ENCODE data around the gene PFKP. TPM values are rescaled to one million over a fixed set of nuclear protein-coding genes. Genes with fewer than 3 reads are reported as not detected.
"Not testable (repeated sequence)": the region's sequence is repeated elsewhere in the genome, so short reads cannot be mapped to it uniquely, and the experiment has no call there.

The PFKP gene
- total RNA-seq, 1 donor from 2014 or later = 23.5 TPM

DNA sequence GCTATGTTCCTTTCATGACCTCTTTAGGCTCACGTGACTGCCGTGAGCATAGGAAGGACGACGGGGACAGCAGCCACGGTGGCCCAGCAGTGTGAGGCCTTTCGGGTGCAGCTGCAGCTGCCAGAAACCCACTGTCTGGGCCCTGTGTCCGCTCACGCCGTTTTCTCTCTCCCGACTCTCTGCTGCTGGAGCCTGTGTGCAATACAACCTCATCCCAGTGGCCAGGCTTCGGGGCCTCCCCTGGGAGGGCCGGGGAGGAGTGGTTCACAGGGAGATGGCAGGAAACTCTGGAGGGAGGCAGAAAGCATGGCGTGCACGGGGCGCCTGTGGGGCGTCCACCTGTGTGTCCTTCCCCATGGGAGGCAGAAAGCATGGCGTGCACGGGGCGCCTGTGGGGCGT, 38.6 kb downstream of the PFKP start:
- Histone ChIP-seq H3K9me3 (no peaks in the 10 kb centered on the region), H3K27me3 (ENCODE audit: low read depth) (no peaks in the 10 kb centered on the region), H3K36me3 (peaks cover 22% of the 10 kb centered on the region), H3K4me3 (no peak overlapping the region), H3K4me1 (no peaks in the 10 kb centered on the region), H3K27ac (no peak overlapping the region)
- TF ChIP-seq, protein P1, sequence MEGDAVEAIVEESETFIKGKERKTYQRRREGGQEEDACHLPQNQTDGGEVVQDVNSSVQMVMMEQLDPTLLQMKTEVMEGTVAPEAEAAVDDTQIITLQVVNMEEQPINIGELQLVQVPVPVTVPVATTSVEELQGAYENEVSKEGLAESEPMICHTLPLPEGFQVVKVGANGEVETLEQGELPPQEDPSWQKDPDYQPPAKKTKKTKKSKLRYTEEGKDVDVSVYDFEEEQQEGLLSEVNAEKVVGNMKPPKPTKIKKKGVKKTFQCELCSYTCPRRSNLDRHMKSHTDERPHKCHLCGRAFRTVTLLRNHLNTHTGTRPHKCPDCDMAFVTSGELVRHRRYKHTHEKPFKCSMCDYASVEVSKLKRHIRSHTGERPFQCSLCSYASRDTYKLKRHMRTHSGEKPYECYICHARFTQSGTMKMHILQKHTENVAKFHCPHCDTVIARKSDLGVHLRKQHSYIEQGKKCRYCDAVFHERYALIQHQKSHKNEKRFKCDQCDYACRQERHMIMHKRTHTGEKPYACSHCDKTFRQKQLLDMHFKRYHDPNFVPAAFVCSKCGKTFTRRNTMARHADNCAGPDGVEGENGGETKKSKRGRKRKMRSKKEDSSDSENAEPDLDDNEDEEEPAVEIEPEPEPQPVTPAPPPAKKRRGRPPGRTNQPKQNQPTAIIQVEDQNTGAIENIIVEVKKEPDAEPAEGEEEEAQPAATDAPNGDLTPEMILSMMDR (IDR thresholded peaks at IDR 0.05) = no peak
- no peak for DNase-seq
- intact Hi-C loops (cut with DNase I) = no loop called here
- no peak for ATAC-seq

DNA sequence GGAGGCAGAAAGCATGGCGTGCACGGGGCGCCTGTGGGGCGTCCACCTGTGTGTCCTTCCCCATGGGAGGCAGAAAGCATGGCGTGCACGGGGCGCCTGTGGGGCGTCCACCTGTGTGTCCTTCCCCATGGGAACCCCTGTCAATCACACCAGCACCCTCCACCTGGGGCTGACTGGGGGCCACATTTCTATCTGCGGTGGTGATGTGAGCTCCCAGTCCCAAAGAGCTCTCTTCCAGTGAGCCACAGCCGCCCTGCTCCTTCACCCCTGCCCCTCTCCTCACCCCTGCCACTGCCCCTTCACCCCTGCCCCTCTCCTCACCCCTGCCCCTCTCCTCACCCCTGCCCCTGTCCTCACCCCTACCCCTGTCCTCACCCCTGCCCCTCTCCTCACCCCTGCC, 39.0 kb downstream of the PFKP start:
- H3K4me3 ChIP-seq; H3K27ac ChIP-seq; H3K9me3 ChIP-seq; ATAC-seq; H3K4me1 ChIP-seq; H3K27me3 ChIP-seq (ENCODE audit: low read depth); intact Hi-C loops (cut with DNase I); DNase-seq: not testable (repeated sequence)
- peaks cover 22% of the 10 kb centered on the region for H3K36me3 ChIP-seq

DNA sequence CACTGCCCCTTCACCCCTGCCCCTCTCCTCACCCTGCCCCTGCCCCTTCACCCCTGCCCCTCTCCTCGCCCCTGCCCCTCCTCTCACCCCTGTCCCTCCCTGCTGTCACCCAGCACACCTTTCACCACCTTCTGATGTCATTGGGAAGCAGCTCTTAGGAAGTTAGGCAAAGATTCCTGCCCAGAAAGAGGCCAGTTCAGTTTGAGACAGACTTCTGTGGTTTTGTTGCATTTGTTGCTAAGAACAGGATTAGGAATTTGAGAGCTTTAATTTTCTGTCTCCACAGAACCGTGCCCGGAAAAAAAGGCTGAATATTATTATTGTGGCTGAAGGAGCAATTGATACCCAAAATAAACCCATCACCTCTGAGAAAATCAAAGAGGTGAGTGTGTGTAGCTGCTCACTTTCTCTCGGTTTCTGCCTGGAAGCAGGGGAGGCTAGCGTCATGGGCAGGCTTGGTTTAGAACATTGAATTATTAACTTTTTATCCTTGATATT, 39.6 kb downstream of the PFKP start:
- DNase-seq = no peak
- Histone ChIP-seq H3K4me1 (no peaks in the 10 kb centered on the region), H3K36me3 (peaks cover 22% of the 10 kb centered on the region), H3K27me3 (ENCODE audit: low read depth) (no peaks in the 10 kb centered on the region), H3K9me3 (no peaks in the 10 kb centered on the region), H3K27ac (peak overlapping the region; percentile 39), H3K4me3 (no peak overlapping the region)
- intact Hi-C loops (cut with DNase I) = no loop called here
- TF ChIP-seq, protein P1 (IDR thresholded peaks at IDR 0.05) = no peak
- ATAC-seq = peak in 1 of 2 donors; percentile 13

DNA sequence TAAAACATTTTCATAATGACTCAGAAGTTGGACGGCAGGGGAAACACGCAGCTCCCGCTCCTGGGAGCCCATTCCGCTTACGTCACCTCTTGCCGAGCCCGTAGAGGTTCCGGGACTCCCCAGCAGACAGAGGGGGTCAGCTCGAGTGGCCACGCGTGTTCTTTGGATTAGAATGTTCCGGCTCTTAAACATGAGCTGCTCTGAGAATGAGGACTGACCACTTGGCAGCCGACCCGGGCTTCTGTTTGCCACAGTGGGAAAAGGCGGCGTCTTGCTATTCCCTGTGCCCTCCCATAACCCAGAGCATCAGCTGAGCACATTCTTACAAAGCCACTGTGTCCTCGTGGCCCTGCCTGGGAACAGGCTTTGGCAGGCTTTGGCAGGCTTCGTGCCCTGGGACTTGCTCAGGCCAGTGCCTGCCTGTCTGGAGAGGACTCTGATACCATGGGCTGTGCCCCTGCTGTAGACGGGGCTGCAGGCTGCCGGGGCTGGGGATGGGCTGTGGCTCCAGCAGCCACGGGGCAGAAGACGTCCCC, 40.1 kb downstream of the PFKP start:
- H3K4me1 ChIP-seq = no peaks in the 10 kb centered on the region
- peak overlapping the region; percentile 39 for H3K27ac ChIP-seq
- H3K27me3 ChIP-seq (ENCODE audit: low read depth) = no peaks in the 10 kb centered on the region
- ATAC-seq = peak; percentile 87 to 92
- intact Hi-C loops (cut with DNase I) = no loop called here
- TF ChIP-seq, protein P1 (IDR thresholded peaks at IDR 0.05) = no peak
- no peak overlapping the region for H3K4me3 ChIP-seq
- peaks cover 22% of the 10 kb centered on the region for H3K36me3 ChIP-seq
- no peaks in the 10 kb centered on the region for H3K9me3 ChIP-seq
- peak; percentile 83 for DNase-seq

DNA sequence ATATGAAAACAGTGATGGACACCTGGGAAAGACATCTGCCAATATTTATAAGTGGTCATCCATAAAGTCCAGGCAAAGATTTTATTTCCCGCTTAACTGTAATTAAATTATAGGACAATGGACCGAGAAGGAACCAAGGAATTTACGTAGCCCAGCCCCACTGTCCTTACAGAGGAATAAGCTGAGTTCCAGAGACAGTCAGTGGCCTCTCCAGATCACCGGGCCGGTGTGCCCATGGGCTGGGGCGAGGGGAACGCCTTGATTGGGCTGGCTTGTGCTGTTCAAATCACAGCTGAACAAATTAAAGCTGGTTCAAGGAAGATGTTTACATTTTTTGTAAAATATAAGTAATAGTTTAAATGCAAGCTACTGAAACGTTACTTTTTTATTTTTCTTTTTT, 40.7 kb downstream of the PFKP start:
- DNase-seq (no peak), ATAC-seq (no peak)
- Histone ChIP-seq H3K9me3 (no peaks in the 10 kb centered on the region), H3K4me1 (no peaks in the 10 kb centered on the region), H3K27me3 (ENCODE audit: low read depth) (no peaks in the 10 kb centered on the region), H3K36me3 (peaks cover 26% of the 10 kb centered on the region), H3K4me3 (no peak overlapping the region), H3K27ac (peak overlapping the region; percentile 39)
- TF ChIP-seq, protein P1 (IDR thresholded peaks at IDR 0.05) = no peak
- intact Hi-C loops (cut with DNase I) = no loop called here

DNA sequence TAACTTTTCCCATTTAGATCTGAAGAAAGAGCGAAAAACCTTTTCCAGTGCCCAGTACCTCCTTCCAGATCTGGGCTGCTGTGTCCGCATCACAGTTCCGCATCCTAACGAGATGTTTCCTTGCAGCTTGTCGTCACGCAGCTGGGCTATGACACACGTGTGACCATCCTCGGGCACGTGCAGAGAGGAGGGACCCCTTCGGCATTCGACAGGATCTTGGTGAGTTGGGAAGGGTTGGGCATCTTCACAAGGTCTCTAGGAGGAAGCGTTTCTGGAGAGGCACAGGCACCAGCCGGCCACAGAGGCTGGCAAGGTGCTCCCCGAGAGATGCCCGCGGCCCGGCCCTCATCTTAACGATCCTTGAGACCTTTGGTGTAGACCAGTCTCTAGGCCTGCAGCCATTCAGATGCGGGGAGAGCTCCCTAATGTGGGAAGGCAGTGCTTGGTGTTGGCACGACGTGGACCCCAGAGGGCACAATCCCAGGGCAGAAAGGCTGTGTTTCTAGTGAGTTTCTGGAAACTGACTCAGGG, 41.3 kb downstream of the PFKP start:
- ATAC-seq = no peak
- no peaks in the 10 kb centered on the region for H3K9me3 ChIP-seq
- TF ChIP-seq, protein P1 (IDR thresholded peaks at IDR 0.05) = no peak
- DNase-seq = no peak
- H3K4me3 ChIP-seq = no peak overlapping the region
- H3K4me1 ChIP-seq = no peaks in the 10 kb centered on the region
- no peaks in the 10 kb centered on the region for H3K27me3 ChIP-seq (ENCODE audit: low read depth)
- no peak overlapping the region for H3K27ac ChIP-seq
- peaks cover 26% of the 10 kb centered on the region for H3K36me3 ChIP-seq
- intact Hi-C loops (cut with DNase I) = no loop called here

Measured in lower lobe of right lung (tissue), 2 donors.